Stimulated activated CD8-positive, alpha-beta memory T cell treated with anti-CD3 and anti-CD28 coated beads, Interleukin-4, amount 100 ng/mL, for 1 hour (primary cell): ENCODE data around the gene ERCC6L.
A peak's percentile ranks its signal among the peaks of the same experiment; 100 is the strongest.
"Not testable (repeated sequence)": the region's sequence is repeated elsewhere in the genome, so short reads cannot be mapped to it uniquely, and the experiment has no call there.

Experiments
- DNase-seq, 2 donors: peaks; one replicate each; pipeline ENCODE4 v3.0.0-alpha.2; 2020; ENCODE audit warnings: low read depth in 2 of 2, low spot score in 1 of 2

Gene ERCC6L

DNA sequence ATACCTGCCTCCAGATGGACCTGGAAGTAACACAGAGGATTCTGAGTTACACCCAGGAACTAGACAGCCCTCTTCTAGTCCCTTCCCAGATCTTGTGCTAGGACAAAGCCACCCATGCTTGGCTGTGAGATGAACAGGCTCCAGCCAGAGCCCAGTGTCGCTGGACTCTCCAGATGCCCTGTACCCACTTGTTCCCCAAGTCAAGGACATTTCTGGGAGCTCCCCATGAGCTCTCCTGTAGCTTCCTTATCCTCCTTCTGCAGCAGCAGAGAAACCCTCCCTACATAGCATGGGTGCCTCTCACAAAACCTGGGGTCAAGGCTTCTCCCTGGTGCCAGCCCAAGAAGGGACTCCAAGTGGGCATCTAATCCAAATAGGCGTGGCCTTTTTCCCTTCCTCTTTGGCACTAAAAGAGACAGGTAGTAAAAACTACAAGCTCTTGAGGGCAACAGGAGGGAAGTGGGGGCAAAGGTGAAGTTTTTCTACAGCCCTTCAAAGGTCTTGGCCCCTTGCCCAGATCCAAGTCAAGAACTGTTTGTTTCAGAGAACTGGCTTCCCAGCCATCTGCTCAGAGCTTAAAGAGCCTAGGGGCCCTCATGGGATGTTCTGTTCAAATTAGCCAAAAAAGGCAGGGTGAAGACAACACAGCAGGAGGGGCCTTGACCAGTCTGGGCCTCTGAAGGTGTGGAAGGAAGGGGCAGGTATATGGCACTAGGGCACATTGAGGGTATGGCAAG lies 8.5 kb upstream of the ERCC6L start:
- no peak for DNase-seq

DNA sequence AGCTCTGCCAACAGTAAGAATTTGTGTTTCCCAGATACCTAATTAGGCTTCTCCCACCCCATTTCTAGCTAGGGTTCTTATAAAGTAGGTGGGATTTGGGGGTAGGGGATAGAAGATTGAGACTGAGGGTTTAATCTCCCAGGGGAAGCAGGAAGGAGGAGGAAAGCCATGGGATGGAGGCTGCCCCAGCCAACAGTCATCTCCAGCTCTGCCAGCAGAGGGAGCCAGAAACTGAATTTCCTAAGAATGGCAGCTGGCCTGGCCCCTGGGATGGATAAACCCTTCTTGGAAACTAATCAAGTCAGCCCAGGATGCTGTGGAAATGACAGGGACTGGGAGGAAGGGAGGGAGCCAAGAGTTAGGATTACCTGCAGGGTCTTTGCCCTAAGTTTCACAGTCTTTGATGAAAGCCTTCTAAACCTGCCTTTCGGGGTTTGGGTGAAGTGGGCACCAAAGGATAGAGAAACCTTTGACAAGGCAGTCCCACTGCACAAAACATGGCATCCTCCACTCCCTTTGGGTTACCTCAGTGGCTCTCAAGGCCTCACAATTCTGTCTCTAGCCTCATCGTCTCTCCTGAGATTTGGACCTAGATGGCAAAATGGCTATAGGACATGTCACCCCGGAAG lies 6.7 kb upstream of the ERCC6L start:
- peak; percentile 5 to 12 for DNase-seq

DNA sequence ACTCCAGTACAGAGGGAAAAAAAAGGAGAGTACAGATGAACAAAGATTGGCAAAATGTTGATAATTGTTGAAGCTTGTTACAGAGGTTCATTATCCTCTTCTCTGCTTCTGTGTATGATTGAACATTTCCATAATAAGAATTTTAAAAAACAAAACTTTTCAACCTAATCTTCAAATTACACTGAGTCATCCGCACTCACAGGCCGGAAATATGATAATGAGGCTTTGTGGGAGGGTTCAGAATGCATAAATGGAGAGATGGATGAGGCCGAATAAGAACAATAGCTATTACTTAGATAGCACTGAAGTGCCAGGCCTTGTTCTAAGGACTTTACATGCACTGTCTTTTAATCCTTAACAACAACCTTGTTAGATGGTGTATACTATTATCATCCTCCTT lies 4.6 kb upstream of the ERCC6L start:
- no peak for DNase-seq

DNA sequence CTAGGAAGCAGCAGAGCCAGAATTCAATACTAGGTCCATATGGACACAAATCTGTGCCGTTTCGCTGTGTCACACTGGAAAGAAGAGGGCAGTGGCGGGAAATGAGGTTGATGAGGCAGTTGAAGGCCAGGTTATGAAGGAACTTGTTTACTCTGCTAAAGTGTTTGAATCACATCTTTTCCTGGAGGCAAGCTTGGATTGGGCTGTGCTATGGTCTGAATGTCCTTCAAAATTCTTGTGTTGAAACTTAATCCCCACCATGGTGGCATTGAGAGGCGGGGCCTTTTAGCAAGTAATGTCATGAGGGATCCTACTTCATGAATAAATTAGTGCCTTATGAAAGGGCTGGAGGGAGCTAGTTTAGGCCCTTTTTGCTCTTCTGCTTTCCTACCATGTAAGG lies 2.1 kb upstream of the ERCC6L start:
- no peak for DNase-seq

DNA sequence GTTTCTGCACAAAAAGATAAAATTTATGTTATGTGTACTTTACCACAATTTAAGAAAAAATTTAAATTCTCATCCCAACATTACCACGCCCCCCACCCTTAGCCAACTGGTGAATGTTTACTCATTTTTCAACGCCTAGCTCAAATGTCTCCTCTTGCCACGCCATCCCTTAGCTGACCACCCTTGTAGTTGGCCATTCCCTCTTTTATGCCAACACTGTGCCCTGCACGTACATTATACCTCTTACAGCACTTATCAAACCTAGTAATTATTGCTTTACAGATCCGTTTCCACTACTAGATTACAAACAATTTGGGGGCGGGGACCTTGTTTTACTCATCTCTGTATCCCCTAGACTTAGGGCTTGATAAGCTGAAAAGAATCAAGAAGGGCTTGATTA lies 644 bp downstream of the ERCC6L start:
- no peak for DNase-seq

DNA sequence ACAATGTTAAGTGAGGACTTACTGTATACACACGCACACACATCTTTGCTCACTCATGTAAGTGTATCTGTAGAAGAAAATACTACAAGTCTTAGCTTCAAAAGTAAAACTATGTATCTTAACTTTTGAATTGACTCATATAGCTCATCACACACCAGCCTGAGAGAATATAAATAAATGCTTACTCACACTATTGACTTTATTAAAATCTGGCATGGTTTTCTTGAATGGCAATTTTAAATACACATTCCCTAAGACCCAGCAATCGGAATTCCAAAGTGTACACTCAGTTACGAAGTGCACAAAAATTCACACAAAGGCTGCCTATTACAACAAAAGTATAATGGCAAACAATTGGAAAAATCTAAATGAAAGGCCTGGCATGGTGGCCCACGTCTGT lies 2.0 kb downstream of the ERCC6L start:
- no peak for DNase-seq

DNA sequence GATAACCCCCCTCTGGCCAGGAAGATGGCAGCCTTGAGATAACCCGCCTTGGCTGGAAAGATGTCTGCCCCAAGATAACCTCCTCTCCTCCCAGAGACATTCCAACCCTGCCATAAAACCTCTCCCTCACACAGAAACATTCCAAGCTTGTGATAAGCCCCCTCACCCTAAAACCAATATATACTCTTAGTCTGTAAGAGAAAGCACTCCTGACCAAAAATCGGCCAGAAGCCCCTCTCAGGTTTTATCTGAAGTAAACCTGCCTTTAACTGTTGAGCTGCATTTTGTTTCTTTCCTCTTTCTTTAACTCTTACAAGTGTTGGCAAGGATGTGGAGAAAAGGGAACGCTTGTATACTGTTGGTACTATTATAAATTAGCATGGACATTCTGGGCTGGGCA lies 8.5 kb downstream of the ERCC6L start:
- DNase-seq = no peak

DNA sequence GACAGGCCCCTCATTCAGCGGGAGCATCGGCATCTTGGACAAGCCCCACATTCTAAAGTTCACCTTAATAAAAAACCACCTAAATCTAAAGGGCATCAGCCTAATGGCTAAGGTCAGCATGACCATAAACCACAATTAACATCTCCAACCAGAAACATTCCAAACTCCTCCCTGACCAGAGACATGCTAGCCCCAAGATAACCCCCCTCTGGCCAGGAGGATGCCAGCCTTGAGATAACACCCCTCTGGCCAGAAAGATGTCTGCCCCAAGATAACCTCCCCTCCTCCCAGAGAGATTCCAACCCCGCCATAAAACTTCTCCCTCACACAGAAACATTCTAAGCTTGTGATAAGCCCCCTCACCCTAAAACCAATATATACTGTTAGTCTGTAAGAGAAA lies 18.5 kb downstream of the ERCC6L start:
- DNase-seq = not testable (repeated sequence)

DNA sequence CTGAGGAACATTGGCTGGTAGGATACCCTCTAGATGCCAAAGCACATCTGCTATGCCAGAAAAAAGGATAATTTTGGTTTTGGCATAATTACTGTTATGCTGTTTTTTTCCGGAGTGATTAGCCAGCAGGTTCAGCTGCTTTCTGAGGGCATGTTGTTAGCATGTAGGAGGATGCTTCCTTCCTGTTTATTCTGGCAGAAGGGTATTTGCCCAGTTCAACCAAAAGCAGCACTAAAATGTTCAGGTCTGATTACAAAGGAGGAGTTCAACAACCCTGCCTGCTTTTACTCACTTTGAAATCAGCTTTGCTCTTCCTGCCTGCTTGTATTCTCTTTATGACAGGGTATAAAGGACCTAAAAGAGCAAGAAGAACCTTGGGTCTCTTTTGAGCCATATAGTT lies 21.9 kb downstream of the ERCC6L start:
- no peak for DNase-seq

DNA sequence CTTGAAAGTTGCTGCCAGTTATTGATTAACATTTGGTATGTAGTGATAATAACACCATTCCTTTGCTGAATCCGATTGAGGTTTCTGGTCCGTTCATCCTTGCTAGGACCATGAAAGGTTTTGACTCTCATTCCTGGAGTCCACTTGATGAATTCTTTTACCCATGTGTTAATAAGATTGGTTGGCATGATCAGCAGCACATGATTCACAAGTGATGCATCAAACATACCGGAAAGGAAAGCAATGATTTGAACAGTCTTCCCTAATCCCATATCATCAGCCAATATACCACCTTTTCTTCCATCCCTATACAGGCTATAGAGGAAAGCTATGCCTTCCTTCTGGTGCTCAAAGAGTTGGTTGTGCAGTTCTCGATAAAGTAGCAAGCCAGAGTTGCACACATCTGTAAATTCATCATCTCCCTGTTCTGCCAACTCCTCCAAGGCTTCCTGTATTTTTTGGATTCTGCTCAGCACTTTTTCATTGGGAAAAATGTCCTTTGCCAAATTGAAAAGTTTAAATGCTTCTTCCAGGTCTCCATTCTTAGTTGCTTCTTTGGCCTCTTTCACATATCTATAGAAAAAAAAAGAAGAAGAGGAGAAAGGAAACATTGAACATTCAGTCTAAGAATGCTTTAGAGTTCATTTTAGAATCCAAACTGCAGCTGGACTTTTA lies 30.6 kb downstream of the ERCC6L start:
- DNase-seq = no peak

DNA sequence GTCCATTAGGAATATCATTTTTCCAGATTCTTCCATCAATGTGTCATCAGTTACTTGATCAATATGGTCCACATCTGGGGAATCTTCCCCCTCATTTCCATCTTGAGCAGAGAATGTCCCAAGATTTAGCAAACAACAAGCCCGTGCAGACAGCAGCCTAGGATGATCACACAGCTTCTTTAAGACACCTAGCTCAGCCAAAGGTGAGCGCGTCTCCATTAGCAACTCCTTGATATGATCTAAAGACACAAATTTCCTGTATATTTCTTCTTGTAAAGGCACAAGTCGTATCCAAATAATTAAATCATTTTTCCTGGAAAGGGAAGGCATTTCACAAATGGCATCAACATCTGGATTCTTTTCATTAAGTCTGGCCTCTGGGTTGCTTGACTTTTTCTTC lies 31.5 kb downstream of the ERCC6L start:
- DNase-seq = no peak

DNA sequence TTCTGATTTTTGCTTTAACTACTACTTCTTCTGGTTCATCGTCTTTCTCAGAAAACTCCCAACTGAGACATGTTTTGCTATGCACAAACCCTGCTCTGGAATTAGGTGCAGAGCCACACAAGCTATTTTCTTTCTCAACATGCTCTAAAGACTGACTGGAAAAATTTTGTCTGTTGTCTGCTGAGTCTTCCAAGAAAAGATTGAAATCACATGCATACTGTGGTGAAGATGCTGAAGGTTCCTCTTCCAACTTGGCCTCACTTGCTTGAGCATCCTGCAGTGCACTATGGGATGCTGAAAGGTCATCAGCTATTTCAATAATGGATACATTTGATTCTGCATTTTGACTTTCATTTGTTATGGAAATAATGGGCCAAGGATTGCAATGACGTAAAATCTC lies 33.1 kb downstream of the ERCC6L start:
- DNase-seq = no peak

DNA sequence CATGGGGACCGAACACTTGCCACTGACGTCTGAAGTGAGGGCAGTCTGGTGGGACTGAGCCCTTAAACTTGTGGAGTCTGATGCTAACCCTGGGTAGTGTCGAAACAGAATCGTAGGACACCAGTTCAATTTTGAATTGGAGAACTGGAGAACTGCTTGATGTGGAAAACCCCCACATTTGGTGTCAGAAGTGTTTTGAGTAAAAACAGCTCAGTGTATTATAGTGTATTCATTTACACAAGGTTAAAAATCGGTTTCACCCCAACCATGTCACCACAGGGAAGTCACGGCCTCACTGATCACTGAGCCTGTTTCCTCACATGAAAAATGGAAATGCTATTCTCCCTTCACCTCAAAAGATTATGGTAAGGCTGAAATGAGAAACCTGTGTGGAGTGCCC lies 35.4 kb downstream of the ERCC6L start:
- no peak for DNase-seq

DNA sequence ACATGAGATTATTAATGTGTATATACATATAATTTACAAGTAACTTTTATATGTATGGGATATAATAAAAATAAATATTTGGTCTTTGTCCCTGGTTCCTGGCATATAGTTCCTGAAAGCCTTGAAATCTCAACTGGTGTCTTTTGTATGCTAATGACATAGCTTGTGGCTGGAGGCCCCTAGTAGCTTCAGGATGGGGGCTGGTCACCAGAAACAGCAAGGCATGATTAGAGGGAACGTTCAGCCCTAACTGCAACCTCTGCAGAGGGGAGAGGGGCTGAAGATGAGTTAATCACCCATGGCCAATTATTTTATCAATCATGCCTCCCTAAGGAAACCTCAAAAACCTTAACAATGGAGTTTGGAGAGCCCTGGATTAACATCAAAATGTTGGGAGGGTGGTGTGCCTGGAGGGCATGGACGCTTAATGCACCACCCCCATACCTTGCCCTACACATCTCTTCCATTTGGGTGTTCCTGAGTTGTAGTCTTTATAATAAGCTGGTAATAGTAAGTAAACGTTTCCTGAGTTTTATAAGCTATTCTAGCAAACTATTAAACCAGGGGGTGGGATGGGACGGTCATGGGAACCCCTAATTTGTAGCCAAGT lies 35.9 kb downstream of the ERCC6L start:
- DNase-seq = no peak

DNA sequence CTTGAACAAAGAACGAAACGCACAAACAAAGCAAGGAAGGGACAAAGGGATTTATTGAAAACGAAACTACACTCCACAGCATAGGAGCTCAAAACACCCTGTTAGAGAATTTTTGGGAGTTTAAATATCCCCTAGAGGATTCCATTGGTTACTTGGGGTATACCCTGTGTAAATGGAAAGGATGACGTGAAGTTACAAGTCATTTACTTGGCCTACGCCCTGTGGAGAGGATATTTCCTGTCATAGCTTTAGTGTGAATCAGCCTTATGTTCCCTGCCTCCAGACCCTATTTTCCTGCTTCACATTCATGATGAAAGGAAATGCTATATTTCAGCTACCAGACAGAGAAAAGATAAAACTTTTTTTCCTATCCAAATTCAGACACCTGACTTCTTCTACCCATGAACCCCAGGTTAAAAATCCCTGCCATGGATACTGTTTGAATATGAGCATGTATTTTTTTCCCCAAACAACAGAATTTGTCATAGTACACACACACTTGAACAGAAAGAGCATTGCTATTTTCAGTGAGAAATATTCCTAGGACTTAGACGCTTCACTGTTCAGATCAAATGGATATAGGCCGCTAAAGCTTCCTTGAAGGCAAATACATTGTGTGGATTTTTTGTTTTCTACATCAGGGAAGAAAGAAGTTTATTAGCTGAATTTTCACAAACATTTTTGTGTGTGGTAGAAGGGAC lies 36.8 kb downstream of the ERCC6L start:
- no peak for DNase-seq

DNA sequence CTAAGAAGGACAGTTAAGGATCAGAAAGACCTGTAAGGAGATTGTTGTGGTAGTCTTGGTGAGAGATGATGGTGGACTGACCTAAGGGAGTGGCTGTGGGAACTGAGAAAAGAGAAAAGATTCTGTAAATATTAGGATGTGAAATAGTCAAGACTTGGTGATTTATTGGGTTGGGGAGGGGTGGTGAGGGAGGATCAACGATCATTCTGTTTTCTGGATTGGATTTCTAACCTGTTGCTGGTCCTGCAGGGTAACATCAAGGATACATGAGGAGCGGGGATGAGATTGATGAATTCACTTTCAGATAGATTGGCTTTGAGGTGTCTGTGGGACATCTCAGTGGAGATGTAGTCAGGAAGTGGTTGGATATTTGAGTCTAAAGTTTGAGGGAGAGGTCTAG lies 55.9 kb downstream of the ERCC6L start:
- no peak for DNase-seq

DNA sequence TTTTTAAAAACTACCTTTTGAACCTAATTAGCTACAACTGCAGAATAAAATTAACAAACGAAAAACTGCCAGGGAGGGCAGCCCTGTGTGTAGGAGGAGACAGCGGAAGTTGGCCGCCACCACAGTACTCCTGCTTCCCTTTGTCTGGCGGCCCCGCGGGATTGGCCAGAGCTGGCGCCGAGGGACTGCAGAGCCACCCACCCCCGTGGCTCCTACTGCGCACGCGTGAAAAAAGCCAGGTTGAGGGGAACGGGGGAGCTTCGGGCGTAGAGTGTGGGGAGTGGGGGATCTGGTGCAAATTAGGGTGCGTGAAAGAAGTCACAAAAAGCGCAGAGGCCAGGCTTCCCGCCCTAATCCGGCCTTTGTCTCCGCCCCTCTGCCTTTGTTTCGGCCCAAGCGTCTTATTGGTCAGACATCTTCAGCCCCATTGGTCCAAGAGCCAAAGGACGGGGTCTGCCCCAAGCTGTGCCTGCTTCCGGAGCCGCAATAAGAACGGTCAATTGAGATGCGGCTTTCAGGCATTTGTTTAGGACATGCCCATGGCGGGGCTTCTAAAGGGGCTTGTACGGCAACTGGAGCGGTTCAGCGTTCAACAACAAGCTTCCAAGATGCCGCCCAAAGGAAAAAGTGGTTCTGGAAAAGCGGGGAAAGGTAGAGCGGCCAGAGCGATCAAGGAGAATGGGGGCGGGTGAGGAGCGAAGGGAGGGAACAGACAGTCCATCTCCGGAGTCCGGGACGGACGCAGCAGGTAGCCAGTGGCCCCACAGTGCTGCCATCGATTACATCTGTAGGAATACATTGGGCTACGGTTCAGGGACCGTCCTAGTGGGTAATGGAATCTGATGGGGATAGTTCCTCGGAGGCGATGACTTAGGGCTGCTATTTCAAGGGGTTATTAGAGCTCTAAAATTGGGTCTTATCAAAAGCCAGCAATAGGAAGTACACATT lies 57.4 kb downstream of the ERCC6L start, which contains the start of gene PIN4:
Gene PIN4, plus strand, starts transcription at position 580 of the 948 bp plus-strand sequence. Its CDS starts 29 bp downstream, at position 609.
- DNase-seq = peak; percentile 44 to 66

DNA sequence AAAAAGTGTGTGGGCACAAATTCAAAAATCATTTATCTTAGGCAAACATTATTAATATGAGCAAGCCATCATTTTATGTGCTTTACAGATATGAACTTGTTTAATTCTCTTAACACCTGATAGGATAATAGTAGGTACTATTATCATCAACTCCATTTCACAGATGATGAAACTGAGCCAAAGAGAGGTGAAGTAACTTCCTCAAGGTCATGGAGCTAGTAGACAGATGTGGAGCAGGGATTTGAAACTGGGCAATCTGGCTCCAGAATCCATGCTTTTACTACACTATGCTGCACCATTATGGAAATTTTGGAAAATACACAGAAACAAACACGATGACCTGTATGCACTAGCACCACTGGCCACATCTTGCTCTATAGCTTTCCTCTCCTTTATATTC lies 58.3 kb downstream of the ERCC6L start:
- DNase-seq = no peak

DNA sequence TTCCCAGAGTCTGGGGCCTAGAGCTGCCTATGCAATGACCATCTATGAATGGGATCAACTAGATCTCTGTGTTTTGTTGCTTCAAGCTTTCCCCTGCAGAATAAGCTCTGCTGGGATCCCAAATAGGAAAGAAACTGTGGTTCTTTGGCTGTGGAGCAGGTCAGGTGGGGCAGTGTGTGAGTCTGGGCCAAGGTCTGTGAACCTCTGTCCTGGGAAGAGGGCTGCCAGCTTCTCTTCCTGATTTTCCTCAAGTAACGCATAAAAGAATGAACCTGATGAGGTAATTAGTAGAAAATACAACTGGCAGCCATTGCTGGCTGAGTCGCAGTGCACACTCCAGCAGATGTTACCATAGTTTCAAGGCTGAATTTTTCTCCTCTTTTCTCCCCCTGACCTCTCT lies 61.8 kb downstream of the ERCC6L start:
- DNase-seq = no peak

DNA sequence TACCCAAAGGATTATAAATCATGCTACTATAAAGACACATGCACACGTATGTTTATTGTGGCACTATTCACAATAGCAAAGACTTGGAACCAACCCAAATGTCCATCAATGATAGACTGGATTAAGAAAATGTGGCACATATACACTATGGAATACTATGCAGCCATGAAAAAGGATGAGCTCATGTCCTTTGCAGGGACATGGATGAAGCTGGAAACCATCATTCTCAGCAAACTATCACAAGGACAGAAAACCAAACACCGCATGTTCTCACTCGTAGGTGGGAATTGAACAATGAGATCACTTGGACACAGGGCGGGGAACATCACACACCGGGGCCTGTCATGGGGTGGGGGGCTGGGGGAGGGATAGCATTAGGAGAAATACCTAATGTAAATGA lies 62.5 kb downstream of the ERCC6L start:
- not testable (repeated sequence) for DNase-seq
